ENCODE measurements around the gene BSPRY. TPM values are rescaled to one million over a fixed set of nuclear protein-coding genes. Genes with fewer than 3 reads are reported as not detected.

Gene BSPRY
- not detected in 2 replicates for total RNA-seq (ENCODE audit: low replicate concordance)

GRCh38 chr9:113349445-113350094 lies at the start of gene BSPRY:
Gene BSPRY, plus strand, starts transcription at chr9:113349541. Its CDS starts 39 bp downstream, at chr9:113349580.

GRCh38 chr9:113302792-113303418 lies 46.4 kb upstream of the BSPRY start, which contains the start of gene RNF183:
Gene RNF183, minus strand, starts transcription at chr9:113303376. Its CDS starts 5,192 bp downstream, at chr9:113298184.

GRCh38 chr9:113340011-113340699 lies 9.2 kb upstream of the BSPRY start, which contains the start of gene WDR31:
Gene WDR31, minus strand, starts transcription at chr9:113340275. Its CDS starts 8,253 bp downstream, at chr9:113332022.

GRCh38 chr9:113376634-113377567 lies 27.6 kb downstream of the BSPRY start, which contains the start of gene HDHD3:
Gene HDHD3, minus strand, starts transcription at chr9:113376986. Its CDS starts 2,632 bp downstream, at chr9:113374354.

GRCh38 chr9:113401027-113401792 lies 51.9 kb downstream of the BSPRY start, which contains the start of gene ALAD:
Gene ALAD, minus strand, starts transcription at chr9:113401284. Its CDS starts 7,725 bp downstream, at chr9:113393559.

GRCh38 chr9:113410207-113410864 lies 61.0 kb downstream of the BSPRY start, which contains the start of the genes C9orf43 and POLE3:
Gene C9orf43, plus strand, starts transcription at chr9:113410747. Its CDS starts 2,747 bp downstream, at chr9:113413494.
Gene POLE3, minus strand, starts transcription at chr9:113410675. Its CDS starts 382 bp downstream, at chr9:113410293.

Other genes with a start within 250 kb of the BSPRY start
- 5.1 and 18.4 TPM in 2 replicates for gene SLC31A2, start 198.5 kb upstream of the BSPRY start, total RNA-seq (ENCODE audit: low replicate concordance)
- 11.5 and 14.8 TPM in 2 replicates for gene FKBP15, start 128.3 kb upstream of the BSPRY start, total RNA-seq (ENCODE audit: low replicate concordance)
- 14.5 and 21.0 TPM in 2 replicates for gene SLC31A1, start 128.0 kb upstream of the BSPRY start, total RNA-seq (ENCODE audit: low replicate concordance)
- 41.2 and 54.1 TPM in 2 replicates for gene CDC26, start 74.0 kb upstream of the BSPRY start, total RNA-seq (ENCODE audit: low replicate concordance)
- 18.1 and 22.4 TPM in 2 replicates for gene PRPF4, start 73.9 kb upstream of the BSPRY start, total RNA-seq (ENCODE audit: low replicate concordance)
- gene RNF183, start 46.2 kb upstream of the BSPRY start, total RNA-seq (ENCODE audit: low replicate concordance): not detected in 2 replicates
- 0.83 and 5.3 TPM in 2 replicates for gene WDR31, start 9.3 kb upstream of the BSPRY start, total RNA-seq (ENCODE audit: low replicate concordance)
- gene HDHD3, start 27.4 kb downstream of the BSPRY start, total RNA-seq (ENCODE audit: low replicate concordance): 5.0 and 6.2 TPM in 2 replicates
- 25.9 and 32.2 TPM in 2 replicates for gene ALAD, start 51.7 kb downstream of the BSPRY start, total RNA-seq (ENCODE audit: low replicate concordance)
- gene POLE3, start 61.1 kb downstream of the BSPRY start, total RNA-seq (ENCODE audit: low replicate concordance): 22.7 and 36.2 TPM in 2 replicates
- 0.12 and 0.15 TPM in 2 replicates for gene C9orf43, start 61.2 kb downstream of the BSPRY start, total RNA-seq (ENCODE audit: low replicate concordance)
- 41.8 and 258 TPM in 2 replicates for gene RGS3, start 114.2 kb downstream of the BSPRY start, total RNA-seq (ENCODE audit: low replicate concordance)

Data from smooth muscle cell of the coronary artery (primary cell).